Neural crest cell (in vitro differentiated cells): ENCODE data around the gene SLCO4C1. TPM values are rescaled to one million over a fixed set of nuclear protein-coding genes. Genes with fewer than 3 reads are reported as not detected.
A peak's percentile ranks its signal among the peaks of the same experiment; 100 is the strongest.

ENCODE experiments used
- DNase-seq: peaks from one replicate; pipeline ENCODE4 v3.0.0; 2021; ENCODE audit warnings: low read depth, mixed read lengths, low spot score
- H3K27ac Mint-ChIP-seq: one replicate; pipeline ENCODE4 v1.8.0; 2021; ENCODE audit warnings: mild to moderate bottlenecking, mixed read lengths; ENCODE audit not compliant: unreplicated experiment
- H3K27me3 Mint-ChIP-seq: 2 replicates; pipeline ENCODE4 v1.8.0; 2021; ENCODE audit warnings: low read depth, mild to moderate bottlenecking, mixed read lengths
- H3K36me3 Mint-ChIP-seq: 2 replicates; pipeline ENCODE4 v1.8.0; 2021; ENCODE audit warnings: low read depth, mild to moderate bottlenecking, mixed read lengths
- H3K4me1 Mint-ChIP-seq: 2 replicates; pipeline ENCODE4 v1.8.0; 2021; ENCODE audit warnings: mixed read lengths
- H3K4me3 Mint-ChIP-seq: one replicate; pipeline ENCODE4 v1.8.0; 2021; ENCODE audit warnings: mild to moderate bottlenecking, mixed read lengths
- H3K9me3 Mint-ChIP-seq: 2 replicates; pipeline ENCODE4 v1.8.0; 2021; ENCODE audit warnings: mixed read lengths
- CTCF ChIP-seq: fragments of 200-600 bp; sonication (generic); conservative IDR thresholded peaks from 2 replicates; pipeline ENCODE4 v1.5.0; 2021; ENCODE audit warnings: antibody characterized with exemption, mild to moderate bottlenecking
- total RNA-seq: library from RNA; stranded (reverse); gene quantifications from 2 replicates; pipeline ENCODE4 v1.2.1, GENCODE V29; 2021

Gene SLCO4C1
- total RNA-seq, 1 donor from 2014 or later: 3.9 TPM

- no peak for DNase-seq
- no peaks in the 10 kb centered on the region for H3K36me3 Mint-ChIP-seq
These were observed 16.7 kb upstream of the SLCO4C1 start for GRCh38 chr5:102312586-102313370.

GRCh38 chr5:102309586-102309985 lies 13.5 kb upstream of the SLCO4C1 start:
- H3K27me3 Mint-ChIP-seq: no peaks in the 10 kb centered on the region
- H3K9me3 Mint-ChIP-seq: no peaks in the 10 kb centered on the region
- H3K4me1 Mint-ChIP-seq: no peaks in the 10 kb centered on the region
- peak overlapping the region; percentile 84 for H3K27ac Mint-ChIP-seq
- H3K4me3 Mint-ChIP-seq: no peak overlapping the region
- no peaks in the 10 kb centered on the region for H3K36me3 Mint-ChIP-seq
- no peak for DNase-seq
- no peak for TF ChIP-seq CTCF

More at GRCh38 chr5:102312586-102313370, 16.7 kb upstream of the SLCO4C1 start:
- H3K4me1 Mint-ChIP-seq: no peaks in the 10 kb centered on the region
- TF ChIP-seq CTCF: no peak
- peaks cover 2% of the 10 kb centered on the region for H3K9me3 Mint-ChIP-seq
- no peaks in the 10 kb centered on the region for H3K27me3 Mint-ChIP-seq
- H3K27ac Mint-ChIP-seq: no peak overlapping the region
- H3K4me3 Mint-ChIP-seq: no peak overlapping the region

- Mint-ChIP-seq H3K27ac (no peak overlapping the region), H3K9me3 (no peaks in the 10 kb centered on the region), H3K27me3 (no peaks in the 10 kb centered on the region), H3K36me3 (no peaks in the 10 kb centered on the region), H3K4me3 (no peak overlapping the region), H3K4me1 (no peaks in the 10 kb centered on the region)
- TF ChIP-seq CTCF: no peak
- DNase-seq: no peak
These were observed 11.1 kb upstream of the SLCO4C1 start for GRCh38 chr5:102307232-102307631.

GRCh38 chr5:102306121-102306520 lies 10.0 kb upstream of the SLCO4C1 start:
- Mint-ChIP-seq H3K27ac (no peak overlapping the region), H3K4me1 (no peaks in the 10 kb centered on the region)
- no peak for DNase-seq

DNA sequence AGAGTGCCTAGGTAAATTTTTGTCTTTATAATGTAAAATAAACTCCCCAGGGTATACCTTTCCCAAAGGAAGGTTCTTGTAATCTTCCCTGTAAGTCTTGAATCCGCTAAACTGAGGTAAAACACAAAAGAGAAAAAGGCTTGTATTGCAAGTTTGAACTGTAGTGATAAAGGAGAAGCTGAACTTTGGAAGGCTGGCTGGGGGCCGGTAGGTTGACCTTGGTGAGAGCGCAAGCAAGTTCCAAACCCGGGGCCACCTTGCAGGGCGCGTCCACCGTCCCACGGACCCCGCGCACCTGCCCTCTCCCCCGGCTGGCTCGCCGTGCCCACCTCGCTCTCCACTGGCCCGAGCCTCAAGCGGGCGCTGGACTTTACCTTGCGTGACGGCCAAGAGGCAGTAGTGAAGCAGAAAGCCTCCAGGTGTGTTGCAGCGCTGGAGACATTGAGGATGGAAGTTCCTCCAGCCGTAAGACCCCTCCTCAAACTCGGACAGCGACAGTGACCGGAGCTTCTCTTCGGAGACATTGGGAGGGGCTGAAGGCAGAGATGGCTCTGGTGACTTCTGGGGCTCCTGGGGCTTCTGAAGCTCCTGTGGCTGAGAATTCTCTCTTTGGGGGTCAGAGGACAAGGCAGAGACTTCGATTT lies 428 bp downstream of the SLCO4C1 start:
- H3K27ac Mint-ChIP-seq: no peak overlapping the region
- peak overlapping the region; percentile 95 for H3K4me3 Mint-ChIP-seq
- no peak for DNase-seq
- no peaks in the 10 kb centered on the region for H3K9me3 Mint-ChIP-seq
- peaks cover 6% of the 10 kb centered on the region for H3K27me3 Mint-ChIP-seq
- H3K4me1 Mint-ChIP-seq: peaks cover 22% of the 10 kb centered on the region
- no peaks in the 10 kb centered on the region for H3K36me3 Mint-ChIP-seq
- TF ChIP-seq CTCF: no peak

More at GRCh38 chr5:102306121-102306520, 10.0 kb upstream of the SLCO4C1 start:
- H3K27me3 Mint-ChIP-seq: no peaks in the 10 kb centered on the region
- H3K36me3 Mint-ChIP-seq: no peaks in the 10 kb centered on the region
- TF ChIP-seq CTCF: no peak
- H3K9me3 Mint-ChIP-seq: peaks cover 3% of the 10 kb centered on the region
- no peak overlapping the region for H3K4me3 Mint-ChIP-seq
